ENCODE measurements around the gene CDC5L.
"Not testable (repeated sequence)": the region's sequence is repeated elsewhere in the genome, so short reads cannot be mapped to it uniquely, and the experiment has no call there.

Gene CDC5L

DNA sequence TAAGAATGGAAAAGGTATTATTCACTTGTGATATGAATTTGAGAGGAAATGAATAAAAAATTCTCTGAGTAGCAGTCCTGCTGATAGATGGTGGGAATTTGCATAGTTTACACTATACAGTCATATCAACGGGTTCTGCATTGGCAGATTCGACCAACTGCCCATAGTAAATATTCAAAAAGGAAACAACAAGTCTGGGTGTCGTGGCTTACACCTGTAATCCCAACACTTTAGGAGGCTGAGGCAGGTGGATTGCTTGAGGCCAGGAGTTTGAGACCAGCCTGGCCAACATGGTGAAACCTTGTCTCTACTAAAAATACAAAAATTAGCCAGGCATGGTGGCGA lies 36.9 kb upstream of the CDC5L start:
- H3K27me3 ChIP-seq (ENCODE audit: control insufficient read depth in 1 of 2, insufficient read depth in 2 of 2, low read length in 2 of 2); H3K9me3 ChIP-seq (ENCODE audit: control insufficient read depth in 2 of 2, low read length in 2 of 2); H3K27ac ChIP-seq (ENCODE audit: low read length); H3K36me3 ChIP-seq (ENCODE audit: control insufficient read depth in 2 of 2, insufficient read depth in 2 of 2, low read length in 2 of 2); H3K4me3 ChIP-seq (ENCODE audit: low read length in 2 of 2); H3K9ac ChIP-seq (ENCODE audit: low read length in 2 of 2); H3K4me1 ChIP-seq (ENCODE audit: control insufficient read depth, insufficient read depth, low read length): not testable (repeated sequence)

DNA sequence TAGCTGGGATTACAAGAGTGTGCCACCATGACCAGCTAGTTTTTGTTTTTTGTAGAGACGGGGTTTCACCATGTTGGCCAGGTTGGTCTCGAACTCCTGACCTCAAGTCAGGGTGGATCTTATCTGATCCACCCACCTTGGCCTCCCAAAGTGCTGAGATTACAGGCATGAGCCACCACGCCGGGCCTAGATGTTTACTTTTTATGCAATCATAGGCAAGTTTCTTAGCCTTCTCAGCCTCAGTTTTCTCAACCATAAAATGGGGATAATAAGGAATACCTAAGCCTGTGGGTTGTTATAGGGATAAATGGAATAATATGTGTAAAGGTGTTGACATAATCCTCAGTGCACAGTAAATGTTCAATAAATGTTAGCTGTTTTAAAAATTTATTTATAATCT lies 35.2 kb upstream of the CDC5L start:
- H3K9ac ChIP-seq (ENCODE audit: low read length in 2 of 2), result no peak overlapping the region
- no peak overlapping the region for H3K27ac ChIP-seq (ENCODE audit: low read length)
- no peaks in the 10 kb centered on the region for H3K4me1 ChIP-seq (ENCODE audit: control insufficient read depth, insufficient read depth, low read length)

DNA sequence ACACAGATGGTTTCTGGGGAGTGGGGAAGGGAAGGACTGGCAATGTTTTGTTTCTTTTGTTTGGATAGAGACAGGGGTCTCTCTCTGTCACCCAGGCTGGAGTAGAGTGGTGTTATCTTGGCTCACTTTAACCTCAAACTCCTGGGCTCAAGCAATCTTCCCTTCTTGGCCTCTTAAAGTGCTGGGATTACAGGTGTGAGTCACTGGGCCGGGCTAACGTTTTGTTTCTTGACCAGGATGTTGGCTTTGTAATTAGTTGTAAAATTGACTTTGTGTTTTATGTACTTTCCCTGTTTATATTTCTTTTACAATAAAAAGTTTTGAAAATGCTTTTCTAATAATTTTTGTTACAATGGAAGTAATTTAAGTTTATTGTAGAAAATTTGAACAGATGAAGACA lies 34.2 kb upstream of the CDC5L start:
- H3K4me1 ChIP-seq (ENCODE audit: control insufficient read depth, insufficient read depth, low read length), result no peaks in the 10 kb centered on the region
- peaks cover 3 to 4% of the 10 kb centered on the region in 2 donors for H3K9me3 ChIP-seq (ENCODE audit: control insufficient read depth in 2 of 2, low read length in 2 of 2)
- no peak overlapping the region for H3K9ac ChIP-seq (ENCODE audit: low read length in 2 of 2)
- H3K27ac ChIP-seq (ENCODE audit: low read length), result no peak overlapping the region
- no peaks in the 10 kb centered on the region for H3K36me3 ChIP-seq (ENCODE audit: control insufficient read depth in 2 of 2, insufficient read depth in 2 of 2, low read length in 2 of 2)
- no peaks in the 10 kb centered on the region for H3K27me3 ChIP-seq (ENCODE audit: control insufficient read depth in 1 of 2, insufficient read depth in 2 of 2, low read length in 2 of 2)
- H3K4me3 ChIP-seq (ENCODE audit: low read length in 2 of 2), result no peak overlapping the region

More for the DNA sequence above, 35.2 kb upstream of the CDC5L start:
- Histone ChIP-seq H3K4me3 (ENCODE audit: low read length in 2 of 2) (no peak overlapping the region), H3K27me3 (ENCODE audit: control insufficient read depth in 1 of 2, insufficient read depth in 2 of 2, low read length in 2 of 2) (no peaks in the 10 kb centered on the region), H3K36me3 (ENCODE audit: control insufficient read depth in 2 of 2, insufficient read depth in 2 of 2, low read length in 2 of 2) (no peaks in the 10 kb centered on the region), H3K9me3 (ENCODE audit: control insufficient read depth in 2 of 2, low read length in 2 of 2) (peaks cover 3 to 4% of the 10 kb centered on the region in 2 donors)

DNA sequence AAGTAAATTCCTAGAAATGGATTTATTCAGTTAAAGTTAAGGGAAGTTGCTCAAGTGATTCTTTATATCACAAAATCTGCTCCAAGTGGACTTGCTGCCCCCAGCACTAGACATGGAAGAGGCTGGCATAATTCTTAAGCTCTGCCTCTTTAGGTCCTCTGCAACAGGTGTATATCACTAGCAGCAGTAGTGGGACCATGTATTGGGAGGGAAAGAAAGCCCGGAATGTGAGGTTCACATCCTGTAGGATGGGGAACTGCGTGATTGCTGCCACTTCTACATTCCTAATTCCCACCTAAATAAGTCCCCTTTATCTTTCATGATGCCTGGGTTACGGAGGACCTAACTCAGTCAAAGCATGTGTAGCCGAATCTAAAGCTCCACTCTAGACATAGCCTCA lies 31.9 kb upstream of the CDC5L start:
- no peak overlapping the region for H3K4me3 ChIP-seq (ENCODE audit: low read length in 2 of 2)
- no peak overlapping the region for H3K27ac ChIP-seq (ENCODE audit: low read length)
- H3K36me3 ChIP-seq (ENCODE audit: control insufficient read depth in 2 of 2, insufficient read depth in 2 of 2, low read length in 2 of 2), result no peaks in the 10 kb centered on the region
- no peak overlapping the region for H3K9ac ChIP-seq (ENCODE audit: low read length in 2 of 2)
- H3K27me3 ChIP-seq (ENCODE audit: control insufficient read depth in 1 of 2, insufficient read depth in 2 of 2, low read length in 2 of 2), result no peaks in the 10 kb centered on the region
- H3K4me1 ChIP-seq (ENCODE audit: control insufficient read depth, insufficient read depth, low read length), result no peaks in the 10 kb centered on the region
- peaks cover 3 to 4% of the 10 kb centered on the region in 2 donors for H3K9me3 ChIP-seq (ENCODE audit: control insufficient read depth in 2 of 2, low read length in 2 of 2)

DNA sequence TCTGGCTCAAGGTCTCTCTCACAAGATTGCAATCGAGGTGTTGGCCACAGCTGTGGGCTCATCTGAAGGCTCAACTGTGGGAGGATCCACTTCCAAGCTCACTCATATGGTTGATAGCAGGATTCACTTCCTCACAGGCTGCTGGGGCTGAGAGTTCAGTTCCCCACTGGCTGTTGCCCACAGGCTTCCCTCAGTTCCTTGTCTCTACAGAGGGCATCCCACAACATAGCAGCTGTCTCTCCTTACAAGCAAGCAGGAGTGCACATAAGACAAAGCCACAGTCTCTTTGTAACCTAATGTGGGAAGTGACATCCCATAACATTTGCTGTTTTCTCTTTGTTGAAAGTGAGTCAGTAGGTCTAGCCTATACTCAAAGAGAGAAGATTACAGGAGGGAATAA lies 31.0 kb upstream of the CDC5L start:
- H3K9ac ChIP-seq (ENCODE audit: low read length in 2 of 2), result no peak overlapping the region
- no peak overlapping the region for H3K4me3 ChIP-seq (ENCODE audit: low read length in 2 of 2)
- no peaks in the 10 kb centered on the region for H3K4me1 ChIP-seq (ENCODE audit: control insufficient read depth, insufficient read depth, low read length)
- H3K36me3 ChIP-seq (ENCODE audit: control insufficient read depth in 2 of 2, insufficient read depth in 2 of 2, low read length in 2 of 2), result no peaks in the 10 kb centered on the region
- H3K27me3 ChIP-seq (ENCODE audit: control insufficient read depth in 1 of 2, insufficient read depth in 2 of 2, low read length in 2 of 2), result no peaks in the 10 kb centered on the region
- H3K9me3 ChIP-seq (ENCODE audit: control insufficient read depth in 2 of 2, low read length in 2 of 2), result peaks cover 3 to 4% of the 10 kb centered on the region in 2 donors
- no peak overlapping the region for H3K27ac ChIP-seq (ENCODE audit: low read length)

DNA sequence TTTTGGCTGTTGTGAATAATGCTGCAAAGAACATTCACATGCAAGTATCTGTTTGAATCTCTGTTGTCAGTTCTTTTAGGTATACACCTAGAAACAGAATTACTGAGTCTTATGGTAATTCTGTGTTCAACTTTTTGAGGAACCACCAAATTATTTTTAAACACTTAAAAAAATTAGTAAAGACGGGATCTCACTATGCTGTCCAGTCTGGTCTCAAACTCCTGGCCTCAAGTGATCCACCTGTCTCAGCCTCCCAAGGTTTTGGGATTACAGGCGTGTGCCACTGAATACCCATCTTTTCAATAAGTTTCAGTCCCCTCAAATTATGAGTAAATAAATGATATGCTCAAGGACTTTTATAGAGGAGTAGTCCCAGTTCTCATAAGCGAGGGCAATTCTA lies 27.5 kb upstream of the CDC5L start:
- no peaks in the 10 kb centered on the region for H3K27me3 ChIP-seq (ENCODE audit: control insufficient read depth in 1 of 2, insufficient read depth in 2 of 2, low read length in 2 of 2)
- H3K36me3 ChIP-seq (ENCODE audit: control insufficient read depth in 2 of 2, insufficient read depth in 2 of 2, low read length in 2 of 2), result no peaks in the 10 kb centered on the region
- H3K4me1 ChIP-seq (ENCODE audit: control insufficient read depth, insufficient read depth, low read length), result no peaks in the 10 kb centered on the region
- H3K9ac ChIP-seq (ENCODE audit: low read length in 2 of 2), result no peak overlapping the region
- peaks cover 3 to 4% of the 10 kb centered on the region in 2 donors for H3K9me3 ChIP-seq (ENCODE audit: control insufficient read depth in 2 of 2, low read length in 2 of 2)
- H3K27ac ChIP-seq (ENCODE audit: low read length), result no peak overlapping the region
- H3K4me3 ChIP-seq (ENCODE audit: low read length in 2 of 2), result no peak overlapping the region

DNA sequence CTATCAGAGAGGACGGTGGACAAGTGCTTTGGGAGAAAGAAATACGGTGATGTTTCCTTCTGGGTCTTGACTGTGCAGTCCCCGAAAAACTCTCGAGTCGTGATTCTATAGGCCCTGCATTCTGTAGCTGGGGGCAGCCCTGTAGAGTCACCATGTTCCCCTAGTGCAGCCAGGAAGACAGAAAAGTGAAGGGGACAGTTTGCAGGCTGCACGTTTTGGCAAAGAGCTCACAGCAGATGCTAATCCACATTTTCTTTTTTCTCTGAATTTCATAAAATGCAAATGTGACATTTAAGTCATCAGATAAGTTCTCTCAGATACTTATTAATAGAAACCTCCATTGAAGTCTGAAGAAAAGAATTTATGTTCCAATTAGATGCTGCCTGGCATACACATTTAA lies 25.6 kb upstream of the CDC5L start:
- Histone ChIP-seq H3K9me3 (ENCODE audit: control insufficient read depth in 2 of 2, low read length in 2 of 2) (no peaks in the 10 kb centered on the region), H3K36me3 (ENCODE audit: control insufficient read depth in 2 of 2, insufficient read depth in 2 of 2, low read length in 2 of 2) (no peaks in the 10 kb centered on the region), H3K4me1 (ENCODE audit: control insufficient read depth, insufficient read depth, low read length) (no peaks in the 10 kb centered on the region), H3K27ac (ENCODE audit: low read length) (no peak overlapping the region), H3K27me3 (ENCODE audit: control insufficient read depth in 1 of 2, insufficient read depth in 2 of 2, low read length in 2 of 2) (no peaks in the 10 kb centered on the region), H3K9ac (ENCODE audit: low read length in 2 of 2) (no peak overlapping the region), H3K4me3 (ENCODE audit: low read length in 2 of 2) (no peak overlapping the region)

DNA sequence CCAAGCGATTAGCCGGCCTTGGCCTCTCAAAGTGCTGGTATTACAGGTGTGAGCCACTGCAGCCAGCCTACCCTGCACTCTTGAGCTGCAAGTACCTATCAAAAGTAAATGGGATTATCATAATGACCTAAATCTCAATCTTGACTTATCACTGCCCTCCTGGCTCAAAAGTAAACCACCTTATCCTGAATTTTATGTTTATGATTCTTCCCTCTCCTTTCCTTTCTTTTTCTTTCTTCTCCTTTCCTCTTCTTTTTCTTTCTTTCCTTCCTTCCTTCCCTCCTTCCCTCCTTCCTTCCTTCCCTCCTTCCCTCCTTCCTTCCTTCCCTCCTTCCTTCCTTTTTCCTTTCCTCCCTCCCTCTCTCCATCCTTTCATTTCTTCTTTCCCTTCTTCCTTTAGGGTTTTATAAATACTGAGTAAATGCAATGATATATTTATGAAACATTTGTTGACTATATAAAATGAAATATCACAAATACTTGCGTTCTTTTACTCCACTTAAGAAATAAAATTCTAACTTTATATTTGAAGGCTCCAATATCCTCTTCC lies 24.1 kb upstream of the CDC5L start:
- Histone ChIP-seq H3K9ac (ENCODE audit: low read length in 2 of 2) (no peak overlapping the region), H3K27ac (ENCODE audit: low read length) (no peak overlapping the region), H3K36me3 (ENCODE audit: control insufficient read depth in 2 of 2, insufficient read depth in 2 of 2, low read length in 2 of 2) (no peaks in the 10 kb centered on the region), H3K27me3 (ENCODE audit: control insufficient read depth in 1 of 2, insufficient read depth in 2 of 2, low read length in 2 of 2) (no peaks in the 10 kb centered on the region), H3K4me3 (ENCODE audit: low read length in 2 of 2) (no peak overlapping the region), H3K4me1 (ENCODE audit: control insufficient read depth, insufficient read depth, low read length) (no peaks in the 10 kb centered on the region), H3K9me3 (ENCODE audit: control insufficient read depth in 2 of 2, low read length in 2 of 2) (no peaks in the 10 kb centered on the region)

DNA sequence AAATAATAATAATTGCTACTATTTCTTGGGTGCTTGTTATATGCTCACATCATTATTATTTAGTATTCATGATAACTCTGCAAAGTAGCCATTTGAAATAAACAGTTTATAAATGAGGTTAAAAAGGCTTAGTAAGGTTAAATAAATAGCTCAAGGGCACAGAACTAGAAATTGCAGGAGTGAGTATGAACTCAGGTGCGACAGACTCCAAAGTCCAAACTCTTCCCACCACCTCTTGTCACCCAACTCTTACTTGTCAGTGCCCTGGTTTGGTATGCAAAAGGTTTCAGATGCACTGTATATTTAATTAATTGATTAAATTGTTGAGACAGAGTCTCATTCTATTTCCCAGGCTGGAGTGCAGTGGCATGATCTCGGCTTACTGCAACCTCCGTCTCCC lies 20.7 kb upstream of the CDC5L start:
- Histone ChIP-seq H3K27ac (ENCODE audit: low read length) (no peak overlapping the region), H3K27me3 (ENCODE audit: control insufficient read depth in 1 of 2, insufficient read depth in 2 of 2, low read length in 2 of 2) (no peaks in the 10 kb centered on the region), H3K36me3 (ENCODE audit: control insufficient read depth in 2 of 2, insufficient read depth in 2 of 2, low read length in 2 of 2) (no peaks in the 10 kb centered on the region), H3K4me1 (ENCODE audit: control insufficient read depth, insufficient read depth, low read length) (no peaks in the 10 kb centered on the region), H3K9me3 (ENCODE audit: control insufficient read depth in 2 of 2, low read length in 2 of 2) (no peaks in the 10 kb centered on the region), H3K9ac (ENCODE audit: low read length in 2 of 2) (no peak overlapping the region), H3K4me3 (ENCODE audit: low read length in 2 of 2) (no peak overlapping the region)

DNA sequence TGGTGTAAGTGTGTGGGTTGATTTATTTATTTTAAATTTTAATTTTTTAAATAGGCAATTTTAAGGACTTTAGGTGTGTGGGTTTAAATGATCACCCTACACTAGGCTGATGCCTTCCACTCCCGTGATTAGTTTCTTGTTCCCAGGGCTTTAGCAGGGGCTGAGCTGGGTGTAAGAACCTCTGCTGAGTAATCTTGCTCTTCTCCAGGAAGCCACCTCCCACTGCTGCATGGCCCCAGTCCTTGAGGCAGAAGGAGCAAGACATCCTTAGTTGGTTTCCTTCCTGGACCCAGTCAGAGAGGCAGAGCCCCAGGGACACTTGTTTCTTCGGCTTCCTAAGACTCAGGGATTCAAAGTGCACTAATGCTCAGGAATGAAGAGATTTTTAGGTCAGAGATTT lies 19.8 kb upstream of the CDC5L start:
- Histone ChIP-seq H3K27ac (ENCODE audit: low read length) (no peak overlapping the region), H3K9me3 (ENCODE audit: control insufficient read depth in 2 of 2, low read length in 2 of 2) (no peaks in the 10 kb centered on the region), H3K9ac (ENCODE audit: low read length in 2 of 2) (no peak overlapping the region), H3K4me1 (ENCODE audit: control insufficient read depth, insufficient read depth, low read length) (no peaks in the 10 kb centered on the region), H3K27me3 (ENCODE audit: control insufficient read depth in 1 of 2, insufficient read depth in 2 of 2, low read length in 2 of 2) (no peaks in the 10 kb centered on the region), H3K36me3 (ENCODE audit: control insufficient read depth in 2 of 2, insufficient read depth in 2 of 2, low read length in 2 of 2) (no peaks in the 10 kb centered on the region), H3K4me3 (ENCODE audit: low read length in 2 of 2) (no peak overlapping the region)

DNA sequence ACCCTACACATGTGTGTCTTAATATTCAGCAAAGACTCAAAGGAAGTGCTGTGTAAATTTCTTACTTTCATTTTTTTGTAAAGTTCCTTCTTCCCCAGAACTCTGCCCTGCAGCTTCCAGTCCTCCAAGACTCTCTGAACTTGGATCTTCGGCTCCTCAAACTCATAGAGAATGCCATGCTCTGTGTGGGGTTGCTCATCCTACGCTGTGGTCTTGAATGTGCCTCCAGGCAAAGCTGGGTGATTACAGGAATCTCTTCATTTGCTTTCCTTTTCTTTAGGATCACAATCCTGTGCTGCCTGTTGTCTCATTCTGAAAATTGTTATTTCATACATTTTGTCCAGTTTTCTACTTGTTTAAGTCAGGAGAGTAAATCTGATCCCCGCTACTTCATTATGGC lies 14.5 kb upstream of the CDC5L start:
- no peaks in the 10 kb centered on the region for H3K4me1 ChIP-seq (ENCODE audit: control insufficient read depth, insufficient read depth, low read length)
- H3K9me3 ChIP-seq (ENCODE audit: control insufficient read depth in 2 of 2, low read length in 2 of 2), result no peaks in the 10 kb centered on the region
- no peak overlapping the region for H3K27ac ChIP-seq (ENCODE audit: low read length)
- H3K4me3 ChIP-seq (ENCODE audit: low read length in 2 of 2), result no peak overlapping the region
- peaks cover 3 to 7% of the 10 kb centered on the region in 2 donors for H3K27me3 ChIP-seq (ENCODE audit: control insufficient read depth in 1 of 2, insufficient read depth in 2 of 2, low read length in 2 of 2)
- no peak overlapping the region for H3K9ac ChIP-seq (ENCODE audit: low read length in 2 of 2)
- H3K36me3 ChIP-seq (ENCODE audit: control insufficient read depth in 2 of 2, insufficient read depth in 2 of 2, low read length in 2 of 2), result no peaks in the 10 kb centered on the region
